ENCODE measurements around the gene SGMS1.
A peak's percentile ranks its signal among the peaks of the same experiment; 100 is the strongest.
"Not testable (repeated sequence)": the region's sequence is repeated elsewhere in the genome, so short reads cannot be mapped to it uniquely, and the experiment has no call there.

SGMS1 gene

DNA sequence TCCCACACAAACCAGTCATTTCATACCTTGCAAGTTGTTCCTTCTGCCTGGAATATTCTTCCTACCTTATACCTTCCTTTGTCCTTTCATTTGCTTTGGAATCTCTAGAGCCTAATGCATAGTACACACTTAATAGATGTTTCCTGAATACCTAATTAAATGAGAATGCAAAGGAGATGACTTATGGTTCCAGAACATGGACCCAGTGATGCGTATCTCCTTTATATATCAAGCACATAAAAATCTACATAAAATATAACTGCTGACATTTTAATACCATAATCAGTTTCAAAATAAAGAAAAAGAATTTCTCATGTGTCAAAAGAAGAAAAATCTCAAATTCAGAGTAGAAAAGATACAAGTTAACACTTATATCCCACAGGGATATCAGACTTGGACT, 261.8 kb downstream of the SGMS1 start:
- Mint-ChIP-seq H3K36me3 (ENCODE audit: low read depth) (peaks cover 27% of the 10 kb centered on the region), H3K4me3 (no peak overlapping the region), H3K4me1 (ENCODE audit: low read depth) (peaks cover 22% of the 10 kb centered on the region), H3K27ac (no peak overlapping the region), H3K9me3 (peaks cover 13% of the 10 kb centered on the region), H3K27me3 (ENCODE audit: low read depth) (no peaks in the 10 kb centered on the region)

DNA sequence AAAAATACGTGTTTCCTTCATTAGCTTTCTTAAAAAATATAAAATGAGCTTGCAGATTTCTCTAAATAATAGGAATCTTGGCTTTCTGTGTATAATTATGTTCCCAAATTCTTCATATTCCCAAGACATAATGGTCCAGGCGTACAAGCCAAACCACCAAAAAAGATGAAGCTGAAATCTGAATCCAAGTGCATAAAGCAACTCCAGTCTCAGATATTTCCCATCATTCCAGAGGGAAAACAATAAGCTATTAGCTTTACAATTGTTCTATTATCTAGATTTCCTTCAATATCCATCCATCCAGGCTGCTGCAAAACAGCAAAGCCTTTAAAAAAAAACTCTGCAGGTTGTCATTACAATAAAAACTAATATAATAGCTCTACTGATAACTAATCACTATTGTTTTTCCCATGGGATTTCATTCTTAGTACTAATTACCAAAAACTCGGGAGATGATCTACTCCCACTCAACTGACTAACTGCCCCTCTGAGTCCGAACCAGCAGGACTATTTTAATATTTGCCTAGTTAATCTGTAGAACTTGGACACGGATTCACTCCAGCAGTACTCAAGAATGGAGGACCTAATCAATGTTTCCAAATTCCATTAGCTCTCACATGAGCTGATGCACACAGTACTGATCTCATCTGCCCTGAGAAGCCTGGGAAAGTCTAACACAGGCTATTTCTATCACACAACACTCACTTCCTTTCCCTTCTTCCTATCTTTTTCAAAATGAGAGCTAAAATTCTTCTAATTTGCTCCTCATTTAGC, 263.5 kb downstream of the SGMS1 start:
- Mint-ChIP-seq H3K27me3 (ENCODE audit: low read depth) (no peaks in the 10 kb centered on the region), H3K4me3 (no peak overlapping the region), H3K4me1 (ENCODE audit: low read depth) (peaks cover 22% of the 10 kb centered on the region), H3K27ac (no peak overlapping the region), H3K36me3 (ENCODE audit: low read depth) (peaks cover 18% of the 10 kb centered on the region), H3K9me3 (peaks cover 14% of the 10 kb centered on the region)

DNA sequence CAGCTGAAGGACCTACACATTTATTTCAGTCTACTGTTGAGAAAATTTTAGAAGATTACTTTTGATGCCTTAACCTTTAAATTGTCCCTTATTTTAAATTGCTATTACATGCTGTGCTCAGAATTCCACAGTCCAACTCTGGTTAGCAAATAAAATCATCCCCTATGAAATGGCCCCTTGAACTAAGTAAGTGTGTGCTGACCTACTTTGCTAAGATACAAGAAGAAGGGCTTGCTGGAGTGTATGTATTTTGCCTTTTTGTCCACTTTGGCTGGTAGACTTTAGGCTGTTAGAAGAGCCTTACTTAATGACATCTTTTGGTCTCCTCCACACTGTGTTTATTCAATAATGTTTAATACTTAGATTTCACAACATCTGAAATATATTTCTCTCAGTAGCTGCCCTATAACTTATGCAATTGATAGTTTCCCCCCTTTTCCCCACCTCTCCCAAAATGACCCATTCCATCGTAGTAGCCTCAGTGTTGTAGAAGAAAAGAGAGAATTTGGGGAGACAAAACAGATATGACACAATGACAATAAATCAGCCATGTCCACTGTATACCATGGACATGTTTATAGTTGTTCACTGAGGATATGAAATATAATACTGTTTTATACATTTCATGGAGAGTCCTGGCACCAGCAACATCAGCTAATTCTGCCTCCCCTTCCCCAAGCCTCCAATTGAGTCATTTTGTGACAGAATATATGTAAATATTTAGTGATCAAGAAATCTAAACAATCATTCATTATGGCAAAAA, 264.6 kb downstream of the SGMS1 start:
- Mint-ChIP-seq H3K9me3 (peaks cover 18% of the 10 kb centered on the region), H3K27ac (no peak overlapping the region), H3K4me3 (no peak overlapping the region), H3K36me3 (ENCODE audit: low read depth) (peaks cover 24% of the 10 kb centered on the region), H3K27me3 (ENCODE audit: low read depth) (no peaks in the 10 kb centered on the region), H3K4me1 (ENCODE audit: low read depth) (peaks cover 17% of the 10 kb centered on the region)

DNA sequence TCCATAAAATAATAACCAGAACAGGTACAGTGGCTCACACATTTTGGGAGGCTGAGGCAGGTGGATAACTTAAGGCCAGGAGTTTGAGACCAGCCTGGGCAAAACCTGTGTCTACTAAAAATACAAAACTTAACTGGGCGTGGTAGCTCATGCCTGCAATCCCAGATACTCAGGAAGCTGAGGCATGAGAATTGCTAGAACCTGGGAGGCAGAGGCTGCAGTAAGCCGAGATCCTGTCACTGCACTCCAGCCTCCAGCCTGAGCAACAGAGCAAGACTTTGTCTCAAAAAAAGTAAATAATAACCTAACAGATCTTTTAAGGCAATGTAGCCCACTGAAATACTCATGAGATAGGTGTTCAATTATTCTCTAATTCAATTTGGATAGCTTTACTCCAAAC, 265.3 kb downstream of the SGMS1 start:
- Mint-ChIP-seq H3K9me3 (peaks cover 18% of the 10 kb centered on the region), H3K36me3 (ENCODE audit: low read depth) (peaks cover 18% of the 10 kb centered on the region), H3K4me3 (no peak overlapping the region), H3K4me1 (ENCODE audit: low read depth) (peaks cover 17% of the 10 kb centered on the region), H3K27ac (no peak overlapping the region), H3K27me3 (ENCODE audit: low read depth) (no peaks in the 10 kb centered on the region)

DNA sequence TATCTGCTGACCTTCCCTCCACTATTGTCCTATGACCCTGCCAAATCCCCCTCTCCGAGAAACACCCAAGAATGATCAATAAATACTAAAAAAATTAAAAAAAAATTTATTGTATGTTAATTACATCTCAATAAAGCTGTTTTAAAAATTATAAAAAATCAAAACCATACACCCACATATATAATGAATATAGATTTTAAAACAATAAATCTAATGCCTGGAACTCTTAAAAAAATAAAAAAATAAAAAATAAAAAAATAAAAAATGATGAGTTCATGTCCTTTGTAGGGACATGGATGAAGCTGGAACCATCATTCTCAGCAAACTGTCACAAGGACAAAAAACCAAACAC, 267.3 kb downstream of the SGMS1 start:
- peaks cover 21% of the 10 kb centered on the region for H3K9me3 Mint-ChIP-seq
- peaks cover 10% of the 10 kb centered on the region for H3K4me1 Mint-ChIP-seq (ENCODE audit: low read depth)
- peaks cover 14% of the 10 kb centered on the region for H3K36me3 Mint-ChIP-seq (ENCODE audit: low read depth)
- not testable (repeated sequence) for H3K27me3 Mint-ChIP-seq (ENCODE audit: low read depth); H3K27ac Mint-ChIP-seq; H3K4me3 Mint-ChIP-seq

DNA sequence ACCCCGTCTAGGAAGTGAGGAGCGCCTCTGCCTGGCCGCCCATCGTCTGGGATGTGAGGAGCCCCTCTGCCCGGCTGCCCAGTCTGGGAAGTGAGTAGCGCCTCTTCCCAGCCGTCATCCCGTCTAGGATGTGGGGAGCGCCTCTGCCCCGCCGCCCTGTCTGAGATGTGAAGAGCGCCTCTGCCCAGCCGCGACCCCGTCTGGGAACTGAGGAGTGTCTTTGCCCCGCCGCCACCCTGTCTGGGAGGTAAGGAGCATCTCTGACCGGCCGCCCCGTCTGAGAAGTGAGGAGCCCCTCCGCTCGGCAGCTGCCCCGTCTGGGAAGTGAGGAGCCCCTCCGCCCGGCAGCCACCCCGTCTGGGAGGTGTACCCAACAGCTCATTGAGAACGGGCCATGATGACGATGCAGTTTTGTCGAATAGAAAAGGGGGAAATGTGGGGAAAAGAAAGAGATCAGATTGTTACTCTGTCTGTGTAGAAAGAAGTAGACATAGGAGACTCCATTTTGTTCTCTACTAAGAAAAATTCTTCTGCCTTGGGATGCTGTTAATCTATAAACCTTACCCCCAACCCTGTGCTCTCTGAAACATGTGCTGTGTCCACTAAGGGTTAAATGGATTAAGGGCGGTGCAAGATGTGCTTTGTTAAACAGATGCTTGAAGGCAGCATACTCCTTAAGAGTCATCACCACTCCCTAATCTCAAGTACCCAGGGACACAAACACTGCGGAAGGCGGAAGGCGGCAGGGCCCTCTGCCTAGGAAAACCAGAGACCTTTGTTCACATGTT, 267.9 kb downstream of the SGMS1 start:
- Mint-ChIP-seq H3K36me3 (ENCODE audit: low read depth) (peaks cover 19% of the 10 kb centered on the region), H3K4me1 (ENCODE audit: low read depth) (peaks cover 10% of the 10 kb centered on the region), H3K9me3 (peaks cover 26% of the 10 kb centered on the region)
- not testable (repeated sequence) for H3K27me3 Mint-ChIP-seq (ENCODE audit: low read depth); H3K27ac Mint-ChIP-seq; H3K4me3 Mint-ChIP-seq

DNA sequence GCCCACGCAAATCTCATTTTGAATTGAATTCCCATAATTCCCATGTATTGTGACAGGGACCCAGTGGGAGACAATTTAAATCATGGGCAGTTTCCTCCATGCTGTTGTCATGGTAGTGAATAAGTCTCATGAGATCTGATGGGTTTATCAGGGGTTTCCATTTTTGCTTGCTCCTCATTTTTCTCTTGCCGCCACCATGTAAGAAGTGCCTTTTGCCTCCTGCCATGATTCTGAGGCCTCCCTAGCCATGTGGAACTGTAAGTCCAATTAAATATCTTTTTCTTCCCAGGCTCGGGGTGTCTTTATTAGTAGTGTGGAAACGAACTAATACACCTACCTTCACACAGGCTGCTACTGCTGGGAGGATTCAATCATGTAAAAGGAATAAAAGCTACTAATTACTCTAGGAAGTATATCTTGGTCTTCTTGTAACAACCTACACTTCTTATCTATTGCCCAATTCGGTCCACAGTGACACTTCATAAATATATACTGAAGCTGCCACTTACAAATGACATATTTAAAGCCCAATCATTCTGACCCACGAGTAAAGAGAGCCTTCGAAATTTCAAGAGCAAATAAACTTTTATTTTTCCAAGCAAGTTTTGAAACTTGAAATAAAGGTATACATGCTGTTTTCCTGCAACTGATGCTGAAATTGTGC, 272.1 kb downstream of the SGMS1 start:
- H3K9me3 Mint-ChIP-seq, result peaks cover 43% of the 10 kb centered on the region
- H3K36me3 Mint-ChIP-seq (ENCODE audit: low read depth), result peaks cover 33% of the 10 kb centered on the region
- H3K4me3 Mint-ChIP-seq, result no peak overlapping the region
- H3K27ac Mint-ChIP-seq, result no peak overlapping the region
- H3K4me1 Mint-ChIP-seq (ENCODE audit: low read depth), result peaks cover 19% of the 10 kb centered on the region
- no peaks in the 10 kb centered on the region for H3K27me3 Mint-ChIP-seq (ENCODE audit: low read depth)

DNA sequence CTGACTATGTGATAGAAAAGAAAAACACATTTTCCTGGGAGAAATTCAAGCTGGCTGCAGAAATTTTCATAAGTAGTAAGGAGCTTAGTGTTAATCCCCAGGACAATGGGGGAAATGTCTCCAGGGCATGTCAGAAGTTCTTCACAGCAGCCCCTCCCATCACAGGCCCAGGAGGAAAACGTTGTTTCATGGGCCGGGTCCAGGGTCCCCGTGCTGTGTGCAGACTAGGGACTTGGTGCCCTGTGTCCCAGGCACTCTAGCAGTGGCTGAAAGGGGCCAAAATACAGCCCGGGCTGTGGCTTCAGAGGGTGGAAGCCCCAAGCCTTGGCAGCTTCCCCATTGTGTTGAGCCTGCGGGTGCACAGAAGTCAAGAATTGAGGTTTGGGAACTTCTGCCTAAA, 273.4 kb downstream of the SGMS1 start:
- Mint-ChIP-seq H3K9me3 (peaks cover 42% of the 10 kb centered on the region), H3K36me3 (ENCODE audit: low read depth) (peaks cover 35% of the 10 kb centered on the region), H3K27me3 (ENCODE audit: low read depth) (no peaks in the 10 kb centered on the region), H3K4me3 (no peak overlapping the region), H3K27ac (no peak overlapping the region), H3K4me1 (ENCODE audit: low read depth) (peaks cover 21% of the 10 kb centered on the region)

DNA sequence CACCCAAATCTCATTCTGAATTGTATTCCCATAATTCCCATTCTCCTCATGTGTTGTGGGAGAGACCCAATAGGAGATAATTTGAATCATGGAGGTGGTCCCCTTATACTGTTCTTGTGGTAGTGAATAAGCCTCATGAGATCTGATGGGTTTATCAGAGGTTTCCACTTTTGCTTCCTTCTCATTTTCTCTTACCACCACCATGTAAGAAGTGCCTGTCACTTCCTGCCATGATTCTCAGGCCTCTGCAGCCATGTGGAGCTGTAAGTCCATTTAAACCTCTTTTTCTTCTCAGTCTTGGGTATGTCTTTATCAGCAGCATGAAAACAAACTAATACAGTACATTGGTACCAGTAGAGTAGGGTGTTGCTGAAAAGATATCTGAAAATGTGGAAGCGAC, 274.2 kb downstream of the SGMS1 start:
- Mint-ChIP-seq H3K27me3 (ENCODE audit: low read depth) (no peaks in the 10 kb centered on the region), H3K36me3 (ENCODE audit: low read depth) (peaks cover 31% of the 10 kb centered on the region), H3K4me3 (no peak overlapping the region), H3K27ac (no peak overlapping the region), H3K4me1 (ENCODE audit: low read depth) (peaks cover 21% of the 10 kb centered on the region), H3K9me3 (peaks cover 37% of the 10 kb centered on the region)

DNA sequence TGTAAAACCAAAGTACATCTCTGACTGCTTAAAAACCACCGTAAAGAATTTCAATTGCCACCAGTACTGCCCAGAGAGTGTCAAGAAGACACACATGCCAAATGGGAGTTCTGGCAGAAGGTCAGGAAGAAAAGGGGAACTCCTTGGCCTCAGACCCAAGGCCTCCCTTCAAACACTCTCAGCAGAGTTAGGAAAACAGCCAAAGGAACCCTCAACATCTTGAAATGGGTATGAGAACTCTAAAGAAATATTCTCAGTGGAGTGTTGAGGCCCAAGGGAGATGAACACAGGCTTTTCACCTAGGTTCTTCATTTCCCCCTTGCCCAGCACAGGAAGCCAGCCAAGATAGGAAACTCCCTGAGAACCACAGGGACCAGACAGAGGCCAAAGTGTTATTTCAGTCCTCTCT, 276.4 kb downstream of the SGMS1 start:
- Mint-ChIP-seq H3K36me3 (ENCODE audit: low read depth) (peaks cover 37% of the 10 kb centered on the region), H3K27me3 (ENCODE audit: low read depth) (no peaks in the 10 kb centered on the region), H3K9me3 (peaks cover 30% of the 10 kb centered on the region), H3K4me3 (peak overlapping the region; percentile 18), H3K4me1 (ENCODE audit: low read depth) (peaks cover 21% of the 10 kb centered on the region), H3K27ac (peak overlapping the region; percentile 47)

DNA sequence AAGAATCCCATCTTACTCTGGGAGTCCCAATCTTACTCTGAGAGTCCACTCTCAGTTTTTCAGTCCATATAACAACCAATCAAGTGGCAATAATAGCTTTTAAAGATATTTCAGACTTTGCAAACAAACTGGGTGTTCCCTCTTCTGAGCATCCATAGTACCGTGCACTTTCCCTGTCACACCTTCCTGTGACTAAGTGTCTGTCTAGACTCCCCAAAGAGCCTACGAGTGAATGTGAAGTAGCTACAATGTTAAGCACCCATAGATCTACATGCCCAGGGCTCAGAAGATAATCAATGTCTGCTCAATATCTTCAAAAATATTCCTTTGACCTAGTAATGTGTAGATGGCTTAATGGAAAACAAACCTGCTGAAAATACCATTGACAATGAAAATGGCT, 276.8 kb downstream of the SGMS1 start:
- peaks cover 40% of the 10 kb centered on the region for H3K36me3 Mint-ChIP-seq (ENCODE audit: low read depth)
- no peaks in the 10 kb centered on the region for H3K27me3 Mint-ChIP-seq (ENCODE audit: low read depth)
- H3K4me3 Mint-ChIP-seq, result peak overlapping the region; percentile 18
- peak overlapping the region; percentile 47 for H3K27ac Mint-ChIP-seq
- peaks cover 21% of the 10 kb centered on the region for H3K4me1 Mint-ChIP-seq (ENCODE audit: low read depth)
- H3K9me3 Mint-ChIP-seq, result peaks cover 27% of the 10 kb centered on the region

DNA sequence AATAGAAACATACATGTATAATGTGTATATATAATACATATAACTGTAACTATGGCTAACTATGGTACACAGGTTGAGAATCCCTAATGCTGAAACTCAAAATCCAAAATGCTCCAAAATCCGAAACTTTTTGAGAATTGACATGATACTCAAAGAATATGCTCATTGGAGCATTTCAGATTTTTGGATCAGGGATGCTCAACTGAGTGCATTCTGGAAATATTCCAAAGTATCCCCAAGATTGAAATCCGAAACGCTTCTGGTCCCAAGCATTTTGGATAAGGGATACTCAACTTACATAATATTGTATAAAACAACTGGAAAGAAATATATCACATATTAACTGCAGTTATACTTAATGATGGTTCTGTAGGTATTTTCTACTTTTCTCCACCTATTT, 278.2 kb downstream of the SGMS1 start:
- H3K4me1 Mint-ChIP-seq (ENCODE audit: low read depth), result peaks cover 21% of the 10 kb centered on the region
- H3K27ac Mint-ChIP-seq, result no peak overlapping the region
- no peak overlapping the region for H3K4me3 Mint-ChIP-seq
- no peaks in the 10 kb centered on the region for H3K27me3 Mint-ChIP-seq (ENCODE audit: low read depth)
- H3K36me3 Mint-ChIP-seq (ENCODE audit: low read depth), result peaks cover 37% of the 10 kb centered on the region
- peaks cover 14% of the 10 kb centered on the region for H3K9me3 Mint-ChIP-seq

DNA sequence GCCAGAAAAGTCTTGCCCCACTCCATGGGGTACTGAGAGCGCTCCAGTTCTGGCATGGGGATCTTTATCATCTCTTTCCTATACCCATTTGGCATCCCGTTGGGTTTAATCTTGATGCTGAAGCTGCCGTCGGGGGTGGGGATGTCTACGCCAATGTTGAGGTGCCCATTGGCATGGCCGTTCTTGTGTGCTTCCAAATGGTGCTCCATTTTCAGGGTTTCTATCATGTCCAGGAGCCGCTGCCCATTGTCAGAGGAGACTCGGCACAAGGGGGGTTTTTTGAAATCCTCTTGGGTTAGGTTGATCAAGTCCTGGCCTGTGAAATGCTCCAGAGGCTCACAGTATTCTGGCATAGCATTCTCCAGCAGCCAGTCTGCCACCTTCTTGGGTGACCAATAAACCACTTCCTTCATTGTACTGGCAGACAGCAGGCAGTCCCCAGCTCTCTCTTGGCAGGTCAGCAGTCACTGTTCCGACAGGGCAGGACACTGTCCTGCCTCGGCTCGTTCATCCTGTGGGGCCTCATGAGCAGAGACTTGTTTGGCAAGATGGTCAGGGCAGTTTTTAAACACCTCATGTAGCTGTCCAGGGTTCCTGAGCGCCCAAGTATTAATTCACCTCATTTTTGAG, 279.9 kb downstream of the SGMS1 start:
- Mint-ChIP-seq H3K4me3 (no peak overlapping the region), H3K36me3 (ENCODE audit: low read depth) (peaks cover 37% of the 10 kb centered on the region), H3K4me1 (ENCODE audit: low read depth) (peaks cover 25% of the 10 kb centered on the region), H3K9me3 (no peaks in the 10 kb centered on the region), H3K27me3 (ENCODE audit: low read depth) (no peaks in the 10 kb centered on the region), H3K27ac (no peak overlapping the region)

DNA sequence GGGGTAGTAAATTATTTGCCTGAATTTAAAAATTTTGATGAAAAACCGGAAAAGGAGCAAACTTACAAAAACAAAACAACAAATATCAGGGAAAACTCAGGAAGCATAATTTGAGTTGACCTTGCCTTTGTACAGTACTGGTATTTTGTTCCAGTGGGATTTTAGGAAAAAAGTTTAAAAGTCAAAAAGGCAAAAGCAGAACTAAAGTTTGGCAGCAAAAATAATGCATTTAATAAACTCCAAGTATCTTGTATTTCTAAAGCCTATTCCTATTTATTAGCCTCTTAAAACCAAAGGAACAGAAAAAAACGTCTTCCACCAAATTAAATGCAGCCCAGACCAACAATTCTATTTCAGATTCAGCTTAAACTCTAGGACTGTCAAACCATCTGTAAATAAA, 281.8 kb downstream of the SGMS1 start:
- no peaks in the 10 kb centered on the region for H3K27me3 Mint-ChIP-seq (ENCODE audit: low read depth)
- peaks cover 41% of the 10 kb centered on the region for H3K36me3 Mint-ChIP-seq (ENCODE audit: low read depth)
- peaks cover 16% of the 10 kb centered on the region for H3K4me1 Mint-ChIP-seq (ENCODE audit: low read depth)
- H3K27ac Mint-ChIP-seq, result no peak overlapping the region
- H3K4me3 Mint-ChIP-seq, result no peak overlapping the region
- H3K9me3 Mint-ChIP-seq, result no peaks in the 10 kb centered on the region

Data from T-helper 1 cell treated with Interleukin-12 subunit alpha and Interleukin-12 subunit beta and Interleukin-4 antibody, amounts not matched to agents 30 μg/mL and 1 μg/mL, for 36 hours (primary cell).